ENCODE results near the gene LIPC. TPM values are rescaled to one million over a fixed set of nuclear protein-coding genes. Genes with fewer than 3 reads are reported as not detected.

LIPC gene
- total RNA-seq, 1 experiment from 2014 or later: 1.2 TPM

DNA sequence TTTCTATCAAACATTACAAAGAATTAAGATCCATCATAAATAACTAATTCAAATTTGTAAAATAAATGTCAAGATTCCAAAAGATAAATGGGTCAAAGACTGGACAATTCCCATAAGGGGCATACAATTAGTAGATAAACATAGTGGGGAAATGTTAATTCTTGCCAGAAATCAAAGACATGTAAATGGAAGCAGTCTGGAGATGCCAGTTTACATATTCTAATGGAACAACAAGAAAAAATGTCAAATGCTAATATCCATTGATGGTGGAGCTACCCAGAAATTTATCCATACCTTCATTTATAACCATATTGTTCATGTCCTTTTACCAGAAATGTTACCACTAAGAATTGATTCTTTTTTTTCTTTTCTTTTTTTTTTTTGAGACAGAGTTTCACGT is 13.7 kb upstream of the LIPC start:
- DNase-seq: no peak
- H3K4me1 ChIP-seq: no peaks in the 10 kb centered on the region
- no peak overlapping the region for H3K4me3 ChIP-seq
- no peak overlapping the region for H3K27ac ChIP-seq
- 0 out of 2 replicates have a peak, but pooled peaks cover 3% of the 10 kb centered on the region for H3K9me3 ChIP-seq (replicated peaks)
- no peaks in the 10 kb centered on the region for H3K36me3 ChIP-seq
- H3K27me3 ChIP-seq: no peaks in the 10 kb centered on the region

GRCh38 chr15:58419803-58420524 is 11.8 kb upstream of the LIPC start:
- Histone ChIP-seq H3K27me3 (no peaks in the 10 kb centered on the region), H3K36me3 (no peaks in the 10 kb centered on the region), H3K4me1 (no peaks in the 10 kb centered on the region), H3K9me3 (replicated peaks) (no peaks in the 10 kb centered on the region), H3K4me3 (no peak overlapping the region), H3K27ac (no peak overlapping the region)
- no peak for DNase-seq

GRCh38 chr15:58420579-58421043 is 11.2 kb upstream of the LIPC start:
- peaks cover 4% of the 10 kb centered on the region; the same call in 1 of the 2 replicates for H3K4me1 ChIP-seq
- H3K36me3 ChIP-seq: no peaks in the 10 kb centered on the region
- no peaks in the 10 kb centered on the region for H3K9me3 ChIP-seq (replicated peaks)
- no peak overlapping the region for H3K4me3 ChIP-seq
- DNase-seq: no peak
- no peaks in the 10 kb centered on the region for H3K27me3 ChIP-seq
- no peak overlapping the region for H3K27ac ChIP-seq

DNA sequence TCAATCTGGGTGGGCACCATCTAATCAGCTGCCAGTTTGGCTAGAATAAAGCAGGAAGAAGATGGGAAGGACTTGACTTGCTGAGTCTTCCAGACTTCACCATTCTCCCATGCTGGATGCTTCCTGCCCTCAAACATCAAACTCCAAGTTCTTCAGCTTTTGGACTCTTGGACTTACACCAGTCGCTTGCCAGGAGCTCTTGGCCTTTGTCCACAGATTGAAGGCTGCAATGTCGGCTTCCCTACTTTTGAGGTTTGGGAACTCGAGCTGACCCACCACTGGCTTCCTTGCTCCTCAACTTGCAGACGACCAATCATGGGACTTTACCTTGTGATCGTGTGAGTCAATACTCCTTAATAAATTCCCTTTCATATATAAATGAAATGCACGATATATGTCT is 8.6 kb upstream of the LIPC start:
- Histone ChIP-seq H3K27ac (no peak overlapping the region), H3K27me3 (no peaks in the 10 kb centered on the region), H3K9me3 (replicated peaks) (no peaks in the 10 kb centered on the region; the same call in 1 of the 2 replicates), H3K36me3 (no peaks in the 10 kb centered on the region), H3K4me3 (no peak overlapping the region), H3K4me1 (peaks cover 8% of the 10 kb centered on the region; the same call in 1 of the 2 replicates)
- DNase-seq: no peak

DNA sequence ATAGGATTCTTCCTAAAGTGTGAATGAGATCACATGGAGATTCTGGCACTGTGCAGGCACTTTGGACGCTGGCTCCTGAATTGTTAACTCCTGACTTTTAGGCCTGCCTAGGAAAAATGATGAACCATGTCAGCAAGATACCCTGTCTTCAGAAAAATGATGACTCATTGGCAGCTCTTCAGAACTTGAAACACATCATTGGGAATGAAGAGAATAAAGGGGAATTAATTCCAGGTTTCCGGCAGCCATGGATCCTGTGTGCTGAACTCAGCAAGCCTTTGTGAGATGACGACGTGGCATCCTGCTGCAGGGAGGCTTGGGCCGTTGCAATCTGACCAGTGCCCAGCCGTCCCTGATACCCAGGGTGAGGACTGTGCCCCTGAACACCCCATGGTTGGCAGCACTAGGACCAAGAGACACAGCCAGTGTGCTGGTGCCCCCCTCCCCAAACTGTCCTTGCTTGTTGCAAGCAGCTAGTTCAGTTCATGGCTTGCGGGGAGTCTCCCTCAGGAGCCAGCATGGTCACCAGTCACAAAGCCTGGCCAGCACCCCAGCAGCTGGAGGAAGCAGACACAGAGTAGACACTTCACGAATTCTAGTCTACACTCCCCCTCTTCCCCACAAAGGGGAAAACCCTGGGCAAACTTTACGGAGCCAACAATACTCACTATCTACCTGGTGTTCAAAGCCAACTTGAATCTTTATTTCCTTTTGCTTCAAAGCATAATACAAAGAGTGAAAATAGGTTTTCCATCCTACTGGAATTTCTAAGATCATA is 7.8 kb upstream of the LIPC start:
- Histone ChIP-seq H3K27me3 (no peaks in the 10 kb centered on the region), H3K4me1 (peaks cover 8% of the 10 kb centered on the region; the same call in 1 of the 2 replicates), H3K4me3 (no peak overlapping the region), H3K36me3 (no peaks in the 10 kb centered on the region), H3K27ac (no peak overlapping the region), H3K9me3 (replicated peaks) (no peaks in the 10 kb centered on the region; the same call in 1 of the 2 replicates)
- DNase-seq: no peak

- H3K4me3 ChIP-seq: no peak overlapping the region
- H3K36me3 ChIP-seq: no peaks in the 10 kb centered on the region
- no peaks in the 10 kb centered on the region; the same call in 1 of the 2 replicates for H3K9me3 ChIP-seq (replicated peaks)
- peaks cover 8% of the 10 kb centered on the region; the same call in 1 of the 2 replicates for H3K4me1 ChIP-seq
- H3K27ac ChIP-seq: no peak overlapping the region
- no peaks in the 10 kb centered on the region for H3K27me3 ChIP-seq
- DNase-seq: no peak
Measured at GRCh38 chr15:58424722-58425121, 7.1 kb upstream of the LIPC start.

DNA sequence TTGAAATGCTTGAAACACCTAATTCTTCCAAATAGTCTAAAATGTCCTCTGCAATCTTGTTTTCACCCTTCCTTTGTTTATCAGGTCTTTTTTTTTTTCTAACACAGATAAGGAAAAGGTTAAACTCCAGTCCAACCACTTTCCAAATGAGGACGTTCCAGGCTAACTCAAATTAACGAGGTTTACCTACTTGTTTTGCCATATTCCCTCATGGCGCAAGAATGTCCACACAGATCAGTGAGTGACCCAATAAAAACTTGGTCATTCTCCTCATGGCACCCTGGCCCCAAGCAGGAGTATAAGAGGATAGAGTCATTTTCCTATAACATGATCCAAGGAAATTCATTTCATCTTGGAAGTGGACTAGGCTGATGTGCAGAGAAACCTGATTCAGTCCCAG is 6.6 kb upstream of the LIPC start:
- H3K36me3 ChIP-seq: no peaks in the 10 kb centered on the region
- no peaks in the 10 kb centered on the region; the same call in 1 of the 2 replicates for H3K9me3 ChIP-seq (replicated peaks)
- no peak overlapping the region for H3K4me3 ChIP-seq
- DNase-seq: no peak
- no peaks in the 10 kb centered on the region for H3K27me3 ChIP-seq
- H3K4me1 ChIP-seq: peaks cover 8% of the 10 kb centered on the region; the same call in 1 of the 2 replicates
- H3K27ac ChIP-seq: no peak overlapping the region

DNA sequence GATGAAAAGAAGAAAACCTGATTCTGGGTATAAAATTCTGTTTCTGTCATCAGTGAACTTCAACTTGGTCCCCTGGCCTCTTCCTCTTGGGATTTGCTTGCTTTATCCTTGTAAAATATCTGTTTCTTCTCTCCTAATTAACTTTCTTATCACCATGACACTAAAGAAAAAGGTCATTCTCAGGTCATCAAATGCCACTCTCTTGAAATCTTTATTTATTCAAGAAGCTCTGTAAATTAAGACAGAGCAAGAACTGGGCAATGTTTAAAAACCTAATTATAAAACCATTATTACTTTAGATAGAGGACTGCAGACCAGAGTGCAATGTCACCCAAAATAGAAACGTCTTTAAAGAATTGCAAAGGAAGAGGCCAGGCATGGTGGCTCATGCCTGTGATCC is 6.0 kb upstream of the LIPC start:
- Histone ChIP-seq H3K36me3 (no peaks in the 10 kb centered on the region), H3K27ac (no peak overlapping the region), H3K4me3 (no peak overlapping the region), H3K27me3 (no peaks in the 10 kb centered on the region), H3K9me3 (replicated peaks) (no peaks in the 10 kb centered on the region; the same call in 1 of the 2 replicates), H3K4me1 (peaks cover 8% of the 10 kb centered on the region; the same call in 1 of the 2 replicates)
- DNase-seq: no peak

- H3K36me3 ChIP-seq: no peaks in the 10 kb centered on the region
- peaks cover 8% of the 10 kb centered on the region; the same call in 1 of the 2 replicates for H3K4me1 ChIP-seq
- no peak for DNase-seq
- H3K4me3 ChIP-seq: no peak overlapping the region
- H3K27ac ChIP-seq: no peak overlapping the region
- H3K9me3 ChIP-seq (replicated peaks): no peaks in the 10 kb centered on the region; the same call in 1 of the 2 replicates
- no peaks in the 10 kb centered on the region for H3K27me3 ChIP-seq
Measured at GRCh38 chr15:58426501-58426900, 5.3 kb upstream of the LIPC start.

DNA sequence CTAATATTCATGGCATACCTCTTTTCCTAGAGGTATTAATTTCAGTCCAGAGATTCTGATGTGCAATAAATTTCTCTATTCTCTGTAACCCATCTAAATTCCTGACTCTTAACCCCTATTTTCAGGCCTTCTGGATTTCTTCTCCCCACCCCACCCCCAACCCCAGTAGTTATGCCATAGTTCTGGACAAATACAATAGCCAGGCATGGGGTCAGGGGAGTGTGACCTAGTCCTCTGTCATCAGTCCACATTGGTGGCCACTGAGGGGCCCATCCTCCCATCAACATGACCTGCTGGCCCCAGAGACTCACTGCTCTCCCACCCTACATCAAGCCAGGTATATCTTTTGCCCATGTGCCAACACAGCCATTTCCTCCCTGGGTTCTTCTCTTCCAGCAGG is 3.8 kb upstream of the LIPC start:
- H3K4me3 ChIP-seq: no peak overlapping the region
- no peaks in the 10 kb centered on the region; the same call in 1 of the 2 replicates for H3K9me3 ChIP-seq (replicated peaks)
- peaks cover 8% of the 10 kb centered on the region; the same call in 1 of the 2 replicates for H3K4me1 ChIP-seq
- no peaks in the 10 kb centered on the region for H3K36me3 ChIP-seq
- H3K27ac ChIP-seq: no peak overlapping the region
- H3K27me3 ChIP-seq: no peaks in the 10 kb centered on the region
- DNase-seq: no peak

DNA sequence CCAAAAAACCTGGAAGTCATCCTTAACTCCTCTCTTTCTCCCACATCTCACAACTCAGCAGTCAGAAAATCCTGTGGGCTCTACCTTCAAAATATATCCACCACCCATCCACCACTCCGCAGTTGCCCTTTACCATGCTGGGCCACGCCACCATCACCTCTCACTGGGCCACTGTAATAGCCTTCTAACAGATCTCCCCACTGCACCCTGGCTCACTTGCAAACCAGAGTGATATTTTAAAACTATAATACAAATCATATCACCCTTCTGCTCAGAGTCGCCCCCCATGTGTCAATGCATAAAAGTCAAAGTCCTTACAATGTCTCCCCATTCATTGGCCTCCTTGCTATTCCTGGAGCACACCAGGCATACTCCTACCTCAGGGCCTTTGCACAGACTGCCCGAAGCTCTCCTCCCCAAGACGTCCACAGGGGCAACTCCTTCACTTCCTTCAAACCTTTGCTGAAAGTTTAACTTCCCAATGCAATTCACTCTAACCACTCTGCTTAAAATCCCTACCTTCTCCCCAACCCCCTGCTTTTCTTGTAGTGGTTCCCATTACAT is 1.5 kb upstream of the LIPC start:
- Histone ChIP-seq H3K9me3 (replicated peaks) (no peaks in the 10 kb centered on the region; the same call in 1 of the 2 replicates), H3K27me3 (no peaks in the 10 kb centered on the region), H3K27ac (no peak overlapping the region), H3K4me1 (peaks cover 9% of the 10 kb centered on the region; the same call in 1 of the 2 replicates), H3K36me3 (no peaks in the 10 kb centered on the region), H3K4me3 (no peak overlapping the region)
- no peak for DNase-seq

DNA sequence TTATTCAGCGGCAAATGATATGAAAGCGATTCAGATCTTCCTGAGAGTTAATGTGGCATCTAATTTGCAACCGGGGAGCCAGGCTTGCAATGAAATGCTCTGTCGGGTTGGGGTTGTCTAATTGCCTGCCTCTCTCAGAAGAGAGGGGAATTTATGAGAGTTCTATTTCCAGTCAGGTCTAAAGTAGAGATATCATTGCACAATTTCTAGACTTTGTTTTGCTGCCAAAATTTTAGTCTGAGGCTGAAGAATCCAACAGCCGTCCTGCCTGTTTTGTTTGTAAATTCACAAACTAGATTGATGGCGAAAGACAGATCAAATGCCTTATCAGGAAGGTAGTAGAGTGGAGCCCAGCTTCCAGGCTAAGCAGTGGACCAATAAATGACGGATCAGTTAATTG is 610 bp downstream of the LIPC start:
- DNase-seq: no peak
- Histone ChIP-seq H3K9me3 (replicated peaks) (no peaks in the 10 kb centered on the region), H3K4me1 (peaks cover 2% of the 10 kb centered on the region; the same call in 1 of the 2 replicates), H3K36me3 (no peaks in the 10 kb centered on the region), H3K4me3 (no peak overlapping the region), H3K27me3 (no peaks in the 10 kb centered on the region), H3K27ac (no peak overlapping the region)

DNA sequence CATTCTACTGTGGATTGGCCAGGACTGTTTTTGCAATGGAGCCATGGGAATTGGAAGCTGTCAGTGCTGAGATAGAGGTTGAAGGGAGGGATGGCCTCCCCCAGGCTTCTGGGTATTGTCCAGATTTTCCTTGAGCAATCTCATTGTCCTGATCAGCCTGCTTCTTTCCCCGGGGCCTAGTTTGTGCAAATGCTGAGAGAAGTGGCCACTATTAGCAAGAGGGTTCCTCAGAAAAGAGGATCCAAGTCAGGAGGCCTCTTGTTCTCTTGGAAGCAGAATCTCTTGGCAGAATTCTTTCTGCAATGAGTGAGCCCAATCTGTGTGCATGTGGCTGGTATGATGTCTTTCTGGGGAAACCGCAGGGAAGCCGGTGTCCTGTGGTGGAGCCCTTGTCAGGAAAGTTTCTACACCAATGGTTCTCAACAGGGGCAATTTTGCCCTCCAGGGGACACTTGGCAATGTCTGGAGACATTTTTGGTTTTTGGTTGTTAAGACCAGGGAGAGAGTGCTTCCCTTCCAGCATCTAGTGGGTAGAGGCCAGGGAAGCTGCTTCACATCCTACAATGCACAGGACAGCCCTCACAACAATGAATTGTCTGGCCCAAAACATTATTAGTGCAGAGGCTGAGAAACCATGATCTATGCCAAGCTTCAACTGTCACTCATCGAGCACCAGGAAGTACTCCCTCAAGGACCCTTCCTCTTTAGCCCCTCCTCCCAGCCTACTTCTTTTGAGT is 2.0 kb downstream of the LIPC start:
- H3K4me1 ChIP-seq: peaks cover 2% of the 10 kb centered on the region
- DNase-seq: no peak

DNA sequence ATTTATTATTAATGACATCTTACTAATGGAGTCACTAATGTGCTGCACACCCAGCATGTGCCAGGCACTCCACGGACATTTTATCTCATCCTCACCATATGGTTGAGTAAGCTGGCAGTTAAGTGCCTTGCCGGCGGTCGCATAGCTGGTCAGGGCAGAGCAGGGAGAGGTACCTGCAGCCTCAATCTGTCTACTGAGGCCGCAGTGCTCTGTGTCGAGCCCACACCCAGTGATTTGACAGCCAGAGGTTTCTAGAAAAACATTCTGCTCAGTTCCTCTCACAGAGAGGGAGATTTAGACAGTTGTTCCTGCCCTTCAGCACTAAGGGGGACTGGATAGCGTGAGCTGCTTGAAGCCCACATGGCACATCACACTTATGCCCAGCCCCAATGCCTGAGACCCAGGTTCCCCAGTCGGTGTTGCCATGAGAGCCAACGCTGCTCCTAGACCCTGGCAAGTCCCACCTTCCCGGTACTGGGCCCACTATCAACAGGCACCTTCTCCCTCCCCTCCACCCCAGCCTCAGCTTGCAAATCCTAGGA is 2.6 kb downstream of the LIPC start:
- H3K9me3 ChIP-seq (replicated peaks): no peaks in the 10 kb centered on the region
- no peak overlapping the region for H3K4me3 ChIP-seq
- no peaks in the 10 kb centered on the region for H3K27me3 ChIP-seq
- H3K36me3 ChIP-seq: no peaks in the 10 kb centered on the region
- peak in 1 of 2 experiments; percentile 57 for DNase-seq
- H3K27ac ChIP-seq: no peak overlapping the region
- peaks cover 7% of the 10 kb centered on the region for H3K4me1 ChIP-seq

More for the DNA sequence above, 2.0 kb downstream of the LIPC start:
- Histone ChIP-seq H3K27ac (no peak overlapping the region), H3K9me3 (replicated peaks) (no peaks in the 10 kb centered on the region), H3K4me3 (no peak overlapping the region), H3K36me3 (no peaks in the 10 kb centered on the region), H3K27me3 (no peaks in the 10 kb centered on the region)

Measured in SJCRH30 (cell line).